ENCODE results near the gene MYO1G.
A peak's percentile ranks its signal among the peaks of the same experiment; 100 is the strongest.

MYO1G gene

DNA sequence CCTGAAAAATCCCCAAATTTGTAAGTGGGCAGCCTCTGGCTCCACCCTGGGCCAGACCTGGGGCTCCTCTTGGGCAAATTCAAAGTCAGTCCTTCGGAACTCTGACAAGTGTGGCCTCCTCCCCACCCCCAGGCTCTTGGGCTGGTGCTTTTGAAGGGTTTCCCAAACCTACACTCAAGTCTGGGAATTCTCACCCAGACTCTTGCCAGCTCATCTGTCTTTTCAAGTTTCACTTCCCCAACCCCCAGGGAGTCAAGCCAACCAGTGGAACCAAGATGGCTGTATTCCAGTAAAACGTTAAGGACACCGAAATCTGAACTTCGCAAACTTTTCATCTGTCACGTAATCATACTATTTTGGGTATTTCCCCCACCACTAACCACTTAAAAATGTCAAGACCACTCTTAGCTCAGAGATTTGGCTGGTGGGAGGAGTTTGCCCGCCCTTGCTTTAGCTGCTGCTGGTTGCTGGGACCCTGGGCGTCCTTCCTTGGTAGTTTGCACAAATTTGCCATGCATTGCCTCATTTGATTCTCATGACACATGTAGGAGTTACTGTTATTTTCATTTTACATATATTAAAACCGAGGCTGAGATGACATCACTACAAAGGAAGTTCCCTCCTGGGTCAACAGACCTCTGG, 1.7 kb upstream of the MYO1G start:
- TF ChIP-seq SPI1 (IDR thresholded peaks at IDR 0.05; ENCODE audit: borderline replicate concordance, low read depth) (peak; percentile 37; the same call in 1 of the 2 replicates), POLR2AphosphoS5 (IDR thresholded peaks at IDR 0.05; ENCODE audit: low read depth) (no peak), GABPA (IDR thresholded peaks at IDR 0.05; ENCODE audit: low read depth) (no peak)
- TF ChIP-seq, protein P1, sequence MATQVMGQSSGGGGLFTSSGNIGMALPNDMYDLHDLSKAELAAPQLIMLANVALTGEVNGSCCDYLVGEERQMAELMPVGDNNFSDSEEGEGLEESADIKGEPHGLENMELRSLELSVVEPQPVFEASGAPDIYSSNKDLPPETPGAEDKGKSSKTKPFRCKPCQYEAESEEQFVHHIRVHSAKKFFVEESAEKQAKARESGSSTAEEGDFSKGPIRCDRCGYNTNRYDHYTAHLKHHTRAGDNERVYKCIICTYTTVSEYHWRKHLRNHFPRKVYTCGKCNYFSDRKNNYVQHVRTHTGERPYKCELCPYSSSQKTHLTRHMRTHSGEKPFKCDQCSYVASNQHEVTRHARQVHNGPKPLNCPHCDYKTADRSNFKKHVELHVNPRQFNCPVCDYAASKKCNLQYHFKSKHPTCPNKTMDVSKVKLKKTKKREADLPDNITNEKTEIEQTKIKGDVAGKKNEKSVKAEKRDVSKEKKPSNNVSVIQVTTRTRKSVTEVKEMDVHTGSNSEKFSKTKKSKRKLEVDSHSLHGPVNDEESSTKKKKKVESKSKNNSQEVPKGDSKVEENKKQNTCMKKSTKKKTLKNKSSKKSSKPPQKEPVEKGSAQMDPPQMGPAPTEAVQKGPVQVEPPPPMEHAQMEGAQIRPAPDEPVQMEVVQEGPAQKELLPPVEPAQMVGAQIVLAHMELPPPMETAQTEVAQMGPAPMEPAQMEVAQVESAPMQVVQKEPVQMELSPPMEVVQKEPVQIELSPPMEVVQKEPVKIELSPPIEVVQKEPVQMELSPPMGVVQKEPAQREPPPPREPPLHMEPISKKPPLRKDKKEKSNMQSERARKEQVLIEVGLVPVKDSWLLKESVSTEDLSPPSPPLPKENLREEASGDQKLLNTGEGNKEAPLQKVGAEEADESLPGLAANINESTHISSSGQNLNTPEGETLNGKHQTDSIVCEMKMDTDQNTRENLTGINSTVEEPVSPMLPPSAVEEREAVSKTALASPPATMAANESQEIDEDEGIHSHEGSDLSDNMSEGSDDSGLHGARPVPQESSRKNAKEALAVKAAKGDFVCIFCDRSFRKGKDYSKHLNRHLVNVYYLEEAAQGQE (IDR thresholded peaks at IDR 0.05; ENCODE audit: insufficient replicate concordance, low read depth), result no peak
- peak overlapping the region; percentile 92 for H3K27ac ChIP-seq (replicated peaks)
- no peak overlapping the region for H3K4me3 ChIP-seq (replicated peaks; ENCODE audit: insufficient read depth, low read length)
- peak; percentile 63 to 97 for DNase-seq (ENCODE audit: low read depth in 1 of 2, low spot score in 1 of 2)
- H3K27me3 ChIP-seq (ENCODE audit: insufficient read depth, poor library complexity, severe bottlenecking), result no peaks in the 10 kb centered on the region

DNA sequence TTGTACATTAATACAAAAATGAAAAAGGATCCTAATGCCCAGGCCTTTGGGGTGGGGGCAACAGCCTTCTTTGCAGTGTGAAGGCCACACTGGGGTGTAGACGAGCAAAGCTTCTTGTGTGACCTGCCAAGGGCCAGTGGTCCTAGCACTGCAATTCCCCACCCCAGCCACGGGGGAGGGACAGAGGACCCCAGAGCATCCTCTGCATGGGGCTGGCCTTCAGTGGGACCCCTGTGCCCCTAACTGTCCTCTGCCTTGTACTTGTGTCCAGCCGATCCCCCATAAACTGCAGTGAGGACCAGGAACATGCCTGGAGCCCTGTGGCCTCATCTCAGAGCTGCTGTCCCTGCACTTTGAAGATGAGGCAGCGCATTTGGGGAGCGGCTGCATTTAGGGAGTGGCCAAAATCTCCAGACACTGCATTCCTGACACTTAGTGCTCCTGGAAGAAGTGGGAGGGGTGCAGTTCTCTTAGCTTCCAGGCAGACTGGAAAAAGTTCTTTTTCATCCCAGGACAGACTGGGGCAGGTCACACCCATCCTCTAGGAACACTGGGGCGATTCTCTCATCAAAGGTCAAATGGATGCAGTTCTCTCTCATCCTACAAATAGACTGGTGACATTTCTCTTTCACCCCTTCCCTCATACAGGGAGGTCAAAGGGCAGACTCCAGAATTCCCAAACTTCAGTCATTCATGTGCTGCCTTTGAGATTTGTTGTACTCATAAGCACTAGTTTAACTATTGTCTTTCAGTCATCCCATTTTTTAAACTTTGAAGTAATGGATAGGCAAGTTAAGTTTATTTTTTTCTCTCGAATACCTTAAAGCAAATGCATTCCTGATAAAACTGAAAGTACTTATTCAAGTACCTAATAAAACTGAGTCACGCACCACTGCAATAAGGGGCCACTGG, 922 bp upstream of the MYO1G start:
- TF ChIP-seq, protein P1 (IDR thresholded peaks at IDR 0.05; ENCODE audit: insufficient replicate concordance, low read depth), result no peak
- 0 out of 2 replicates have a peak, but pooled peaks have one; percentile 1 for TF ChIP-seq GABPA (IDR thresholded peaks at IDR 0.05; ENCODE audit: low read depth)
- no peak for TF ChIP-seq SPI1 (IDR thresholded peaks at IDR 0.05; ENCODE audit: borderline replicate concordance, low read depth)
- no peak for TF ChIP-seq POLR2AphosphoS5 (IDR thresholded peaks at IDR 0.05; ENCODE audit: low read depth)
- TF ChIP-seq, protein P2, sequence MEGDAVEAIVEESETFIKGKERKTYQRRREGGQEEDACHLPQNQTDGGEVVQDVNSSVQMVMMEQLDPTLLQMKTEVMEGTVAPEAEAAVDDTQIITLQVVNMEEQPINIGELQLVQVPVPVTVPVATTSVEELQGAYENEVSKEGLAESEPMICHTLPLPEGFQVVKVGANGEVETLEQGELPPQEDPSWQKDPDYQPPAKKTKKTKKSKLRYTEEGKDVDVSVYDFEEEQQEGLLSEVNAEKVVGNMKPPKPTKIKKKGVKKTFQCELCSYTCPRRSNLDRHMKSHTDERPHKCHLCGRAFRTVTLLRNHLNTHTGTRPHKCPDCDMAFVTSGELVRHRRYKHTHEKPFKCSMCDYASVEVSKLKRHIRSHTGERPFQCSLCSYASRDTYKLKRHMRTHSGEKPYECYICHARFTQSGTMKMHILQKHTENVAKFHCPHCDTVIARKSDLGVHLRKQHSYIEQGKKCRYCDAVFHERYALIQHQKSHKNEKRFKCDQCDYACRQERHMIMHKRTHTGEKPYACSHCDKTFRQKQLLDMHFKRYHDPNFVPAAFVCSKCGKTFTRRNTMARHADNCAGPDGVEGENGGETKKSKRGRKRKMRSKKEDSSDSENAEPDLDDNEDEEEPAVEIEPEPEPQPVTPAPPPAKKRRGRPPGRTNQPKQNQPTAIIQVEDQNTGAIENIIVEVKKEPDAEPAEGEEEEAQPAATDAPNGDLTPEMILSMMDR (IDR thresholded peaks at IDR 0.05; ENCODE audit: insufficient read depth, low read length), result no peak
- DNase-seq (ENCODE audit: low read depth in 1 of 2, low spot score in 1 of 2), result peak in 1 of 2 experiments; percentile 30
- H3K27me3 ChIP-seq (ENCODE audit: insufficient read depth, poor library complexity, severe bottlenecking), result no peaks in the 10 kb centered on the region
- no peak overlapping the region; the same call in 1 of the 2 replicates for H3K4me3 ChIP-seq (replicated peaks; ENCODE audit: insufficient read depth, low read length)
- H3K27ac ChIP-seq (replicated peaks), result peak overlapping the region; percentile 92

GRCh38 chr7:44977959-44978335, 868 bp downstream of the MYO1G start:
- DNase-seq (ENCODE audit: low read depth in 1 of 2, low spot score in 1 of 2), result peak in 1 of 2 experiments; percentile 47
- Histone ChIP-seq H3K27ac (replicated peaks) (peak overlapping the region; percentile 92), H3K4me3 (replicated peaks; ENCODE audit: insufficient read depth, low read length) (peak overlapping the region; percentile 64), H3K27me3 (ENCODE audit: insufficient read depth, poor library complexity, severe bottlenecking) (no peaks in the 10 kb centered on the region)
- TF ChIP-seq SPI1 (IDR thresholded peaks at IDR 0.05; ENCODE audit: borderline replicate concordance, low read depth), result no peak

DNA sequence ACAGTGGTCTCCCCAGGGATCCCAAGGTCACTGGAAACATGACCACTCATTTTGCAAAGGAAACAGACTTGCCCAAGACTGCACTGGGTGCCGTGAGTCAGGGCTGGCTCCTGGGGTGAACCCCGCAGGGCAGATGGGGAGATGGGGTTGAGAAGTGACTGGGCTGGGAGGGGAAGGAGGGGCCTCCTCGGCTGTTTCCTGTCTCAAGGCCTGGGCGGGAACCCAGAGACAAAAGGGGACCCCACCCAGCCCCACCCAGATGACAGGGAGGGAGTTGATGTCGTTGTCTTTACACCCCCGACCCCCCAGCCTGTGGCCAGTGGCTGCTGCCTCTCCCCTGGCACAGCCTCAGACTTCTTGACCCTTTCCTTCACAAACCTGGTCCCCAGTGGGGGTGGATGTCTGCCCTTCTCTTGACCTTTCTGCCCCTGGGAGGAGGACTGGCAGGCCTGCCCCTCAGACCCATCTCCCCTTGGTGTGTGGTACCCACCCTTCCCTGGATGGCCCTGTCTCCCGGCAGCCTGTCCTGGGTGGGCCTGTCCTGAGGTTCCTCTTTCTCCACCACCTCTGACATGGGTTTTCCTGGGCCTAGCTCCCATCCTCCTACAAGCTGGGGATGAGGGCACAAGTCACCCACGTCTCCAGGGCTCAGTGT, 1.4 kb downstream of the MYO1G start:
- TF ChIP-seq, protein P2 (IDR thresholded peaks at IDR 0.05; ENCODE audit: insufficient read depth, low read length), result no peak
- TF ChIP-seq, protein P1 (IDR thresholded peaks at IDR 0.05; ENCODE audit: insufficient replicate concordance, low read depth), result peak; percentile 21
- TF ChIP-seq GABPA (IDR thresholded peaks at IDR 0.05; ENCODE audit: low read depth) (no peak), SPI1 (IDR thresholded peaks at IDR 0.05; ENCODE audit: borderline replicate concordance, low read depth) (no peak), POLR2AphosphoS5 (IDR thresholded peaks at IDR 0.05; ENCODE audit: low read depth) (peak; percentile 56)
- peak in 1 of 2 experiments; percentile 78 for DNase-seq (ENCODE audit: low read depth in 1 of 2, low spot score in 1 of 2)
- no peaks in the 10 kb centered on the region for H3K27me3 ChIP-seq (ENCODE audit: insufficient read depth, poor library complexity, severe bottlenecking)
- peak overlapping the region; percentile 92 for H3K27ac ChIP-seq (replicated peaks)
- H3K4me3 ChIP-seq (replicated peaks; ENCODE audit: insufficient read depth, low read length), result peak overlapping the region; percentile 64

Measured in HL-60 (cell line).